ENCODE measurements around the gene RNF166.

DNA sequence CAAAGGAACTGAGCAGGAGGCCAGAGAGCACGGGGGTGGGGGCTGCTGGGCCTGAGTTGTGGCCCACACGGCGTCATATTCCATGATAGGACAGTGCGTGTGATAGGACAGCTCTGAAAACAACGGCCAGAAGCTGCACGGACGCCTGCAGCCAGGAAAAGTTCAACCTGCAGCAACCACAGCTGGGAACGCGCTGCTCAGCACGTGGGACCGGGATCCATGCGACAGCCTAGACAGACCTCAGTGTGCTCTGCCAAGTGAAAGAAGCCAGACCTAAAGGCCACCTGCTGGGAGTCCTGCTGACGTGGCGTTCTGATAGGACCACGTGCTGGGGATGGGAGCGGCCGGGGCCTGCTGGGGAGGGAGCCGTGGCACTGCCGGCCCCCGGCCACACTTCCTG, 21.7 kb upstream of the RNF166 start:
- TF ChIP-seq, protein P1, sequence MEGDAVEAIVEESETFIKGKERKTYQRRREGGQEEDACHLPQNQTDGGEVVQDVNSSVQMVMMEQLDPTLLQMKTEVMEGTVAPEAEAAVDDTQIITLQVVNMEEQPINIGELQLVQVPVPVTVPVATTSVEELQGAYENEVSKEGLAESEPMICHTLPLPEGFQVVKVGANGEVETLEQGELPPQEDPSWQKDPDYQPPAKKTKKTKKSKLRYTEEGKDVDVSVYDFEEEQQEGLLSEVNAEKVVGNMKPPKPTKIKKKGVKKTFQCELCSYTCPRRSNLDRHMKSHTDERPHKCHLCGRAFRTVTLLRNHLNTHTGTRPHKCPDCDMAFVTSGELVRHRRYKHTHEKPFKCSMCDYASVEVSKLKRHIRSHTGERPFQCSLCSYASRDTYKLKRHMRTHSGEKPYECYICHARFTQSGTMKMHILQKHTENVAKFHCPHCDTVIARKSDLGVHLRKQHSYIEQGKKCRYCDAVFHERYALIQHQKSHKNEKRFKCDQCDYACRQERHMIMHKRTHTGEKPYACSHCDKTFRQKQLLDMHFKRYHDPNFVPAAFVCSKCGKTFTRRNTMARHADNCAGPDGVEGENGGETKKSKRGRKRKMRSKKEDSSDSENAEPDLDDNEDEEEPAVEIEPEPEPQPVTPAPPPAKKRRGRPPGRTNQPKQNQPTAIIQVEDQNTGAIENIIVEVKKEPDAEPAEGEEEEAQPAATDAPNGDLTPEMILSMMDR (IDR thresholded peaks at IDR 0.05; ENCODE audit: low read depth, low read length, missing input control), result no peak
- TF ChIP-seq RXRA (IDR thresholded peaks at IDR 0.05), result no peak
- TF ChIP-seq TAF1 (conservative IDR thresholded peaks at IDR 0.05), result no peak
- TF ChIP-seq YY1 (IDR thresholded peaks at IDR 0.05), result no peak
- TF ChIP-seq, protein P2, sequence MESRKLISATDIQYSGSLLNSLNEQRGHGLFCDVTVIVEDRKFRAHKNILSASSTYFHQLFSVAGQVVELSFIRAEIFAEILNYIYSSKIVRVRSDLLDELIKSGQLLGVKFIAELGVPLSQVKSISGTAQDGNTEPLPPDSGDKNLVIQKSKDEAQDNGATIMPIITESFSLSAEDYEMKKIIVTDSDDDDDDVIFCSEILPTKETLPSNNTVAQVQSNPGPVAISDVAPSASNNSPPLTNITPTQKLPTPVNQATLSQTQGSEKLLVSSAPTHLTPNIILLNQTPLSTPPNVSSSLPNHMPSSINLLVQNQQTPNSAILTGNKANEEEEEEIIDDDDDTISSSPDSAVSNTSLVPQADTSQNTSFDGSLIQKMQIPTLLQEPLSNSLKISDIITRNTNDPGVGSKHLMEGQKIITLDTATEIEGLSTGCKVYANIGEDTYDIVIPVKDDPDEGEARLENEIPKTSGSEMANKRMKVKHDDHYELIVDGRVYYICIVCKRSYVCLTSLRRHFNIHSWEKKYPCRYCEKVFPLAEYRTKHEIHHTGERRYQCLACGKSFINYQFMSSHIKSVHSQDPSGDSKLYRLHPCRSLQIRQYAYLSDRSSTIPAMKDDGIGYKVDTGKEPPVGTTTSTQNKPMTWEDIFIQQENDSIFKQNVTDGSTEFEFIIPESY (IDR thresholded peaks at IDR 0.05), result no peak
- no peak for TF ChIP-seq SP1 (IDR thresholded peaks at IDR 0.05)
- no peak for TF ChIP-seq EGR1 (IDR thresholded peaks at IDR 0.05; ENCODE audit: low read depth in 2 of 2)
- TF ChIP-seq, protein P3, sequence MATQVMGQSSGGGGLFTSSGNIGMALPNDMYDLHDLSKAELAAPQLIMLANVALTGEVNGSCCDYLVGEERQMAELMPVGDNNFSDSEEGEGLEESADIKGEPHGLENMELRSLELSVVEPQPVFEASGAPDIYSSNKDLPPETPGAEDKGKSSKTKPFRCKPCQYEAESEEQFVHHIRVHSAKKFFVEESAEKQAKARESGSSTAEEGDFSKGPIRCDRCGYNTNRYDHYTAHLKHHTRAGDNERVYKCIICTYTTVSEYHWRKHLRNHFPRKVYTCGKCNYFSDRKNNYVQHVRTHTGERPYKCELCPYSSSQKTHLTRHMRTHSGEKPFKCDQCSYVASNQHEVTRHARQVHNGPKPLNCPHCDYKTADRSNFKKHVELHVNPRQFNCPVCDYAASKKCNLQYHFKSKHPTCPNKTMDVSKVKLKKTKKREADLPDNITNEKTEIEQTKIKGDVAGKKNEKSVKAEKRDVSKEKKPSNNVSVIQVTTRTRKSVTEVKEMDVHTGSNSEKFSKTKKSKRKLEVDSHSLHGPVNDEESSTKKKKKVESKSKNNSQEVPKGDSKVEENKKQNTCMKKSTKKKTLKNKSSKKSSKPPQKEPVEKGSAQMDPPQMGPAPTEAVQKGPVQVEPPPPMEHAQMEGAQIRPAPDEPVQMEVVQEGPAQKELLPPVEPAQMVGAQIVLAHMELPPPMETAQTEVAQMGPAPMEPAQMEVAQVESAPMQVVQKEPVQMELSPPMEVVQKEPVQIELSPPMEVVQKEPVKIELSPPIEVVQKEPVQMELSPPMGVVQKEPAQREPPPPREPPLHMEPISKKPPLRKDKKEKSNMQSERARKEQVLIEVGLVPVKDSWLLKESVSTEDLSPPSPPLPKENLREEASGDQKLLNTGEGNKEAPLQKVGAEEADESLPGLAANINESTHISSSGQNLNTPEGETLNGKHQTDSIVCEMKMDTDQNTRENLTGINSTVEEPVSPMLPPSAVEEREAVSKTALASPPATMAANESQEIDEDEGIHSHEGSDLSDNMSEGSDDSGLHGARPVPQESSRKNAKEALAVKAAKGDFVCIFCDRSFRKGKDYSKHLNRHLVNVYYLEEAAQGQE (IDR thresholded peaks at IDR 0.05), result no peak
